Ovary (tissue), 3 donors: ENCODE measurements around the gene SLC37A2.

Source experiments
- CTCF ChIP-seq, 3 donors: fragments of 450-650 bp in 2 of 3; fragments of 200-600 bp in 1 of 3; IDR thresholded peaks; one replicate each; pipeline versions ENCODE4 v1.5.1 to v1.8.0; 2016 to 2022; ENCODE audit warnings: antibody characterized with exemption in 3 of 3, mild to moderate bottlenecking in 1 of 3
- POLR2A ChIP-seq: fragments of 450-650 bp; IDR thresholded peaks from one replicate; pipeline ENCODE4 v1.6.1; 2017; ENCODE audit warnings: antibody characterized with exemption, mild to moderate bottlenecking, moderate library complexity
- donor health status: DM: no; HTN: no; CAD: no.

GRCh38 chr11:125055107-125055715, 7.9 kb upstream of the SLC37A2 start:
- TF ChIP-seq POLR2A (no peak), CTCF (IDR thresholded peaks at IDR 0.05) (no peak)
